ENCODE data around the gene GOLT1B. TPM values are rescaled to one million over a fixed set of nuclear protein-coding genes. Genes with fewer than 3 reads are reported as not detected.

GOLT1B gene
- total RNA-seq, 2 experiments from 2014 or later, result 12.7 to 30.7 TPM

DNA sequence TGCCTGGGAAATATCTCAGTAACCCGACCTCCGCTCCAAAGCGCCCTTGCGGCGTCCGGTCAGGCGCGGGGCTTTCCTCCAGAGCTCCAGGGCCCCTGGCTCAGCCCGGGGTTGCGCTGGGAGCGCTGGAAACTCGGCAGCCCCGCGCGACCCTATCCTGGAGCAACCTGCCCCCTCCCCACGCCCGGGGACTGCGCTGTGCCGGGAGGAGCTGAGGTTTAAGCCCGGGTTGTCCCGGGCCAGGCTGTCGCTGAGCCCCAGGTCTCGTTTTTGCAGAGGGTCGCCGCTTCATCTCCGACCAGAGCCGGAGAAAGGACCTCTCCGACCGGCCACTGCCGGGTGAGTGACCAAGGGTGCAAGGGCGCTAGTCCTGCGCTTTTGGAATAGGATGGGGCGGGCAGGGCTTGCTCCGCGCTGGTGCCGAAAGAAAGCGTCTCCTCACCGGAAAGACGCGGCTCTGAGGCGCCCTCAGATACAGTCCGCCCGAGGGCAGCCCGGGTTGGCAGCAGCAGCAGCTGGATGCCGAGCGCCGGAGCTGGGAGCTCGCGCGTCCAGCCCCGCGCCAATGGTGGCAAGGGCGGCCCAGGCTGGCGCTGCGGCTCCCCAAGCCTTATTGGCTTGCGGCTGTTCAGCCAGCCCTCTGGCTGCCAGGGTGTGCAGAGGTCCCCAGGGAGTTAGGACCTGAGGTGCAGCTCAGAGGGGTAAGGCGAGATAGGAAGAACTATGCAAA, 26.0 kb downstream of the GOLT1B start:
- no peaks in the 10 kb centered on the region for H3K36me3 ChIP-seq (ENCODE audit: insufficient read depth, low read length)
- H3K9me3 ChIP-seq (ENCODE audit: low read length), result no peaks in the 10 kb centered on the region
- no peak overlapping the region for H3K27ac ChIP-seq (ENCODE audit: low read depth, low read length, poor library complexity, severe bottlenecking)
- ChIA-PET CTCF (ENCODE audit: unreplicated experiment) (interaction anchor here (1.0 kb wide), 1 partner anchor 90 kb away, joined by 3 read pairs; the partner anchor contains the start of gene PYROXD1), POLR2A (interaction anchor here (0.6 to 1.4 kb wide), 7 partner anchors 9 to 130 kb away, joined by 3 to 5 read pairs (median 3); partner anchors contain the start of genes LDHB and PYROXD1)
- TF ChIP-seq, protein P1, sequence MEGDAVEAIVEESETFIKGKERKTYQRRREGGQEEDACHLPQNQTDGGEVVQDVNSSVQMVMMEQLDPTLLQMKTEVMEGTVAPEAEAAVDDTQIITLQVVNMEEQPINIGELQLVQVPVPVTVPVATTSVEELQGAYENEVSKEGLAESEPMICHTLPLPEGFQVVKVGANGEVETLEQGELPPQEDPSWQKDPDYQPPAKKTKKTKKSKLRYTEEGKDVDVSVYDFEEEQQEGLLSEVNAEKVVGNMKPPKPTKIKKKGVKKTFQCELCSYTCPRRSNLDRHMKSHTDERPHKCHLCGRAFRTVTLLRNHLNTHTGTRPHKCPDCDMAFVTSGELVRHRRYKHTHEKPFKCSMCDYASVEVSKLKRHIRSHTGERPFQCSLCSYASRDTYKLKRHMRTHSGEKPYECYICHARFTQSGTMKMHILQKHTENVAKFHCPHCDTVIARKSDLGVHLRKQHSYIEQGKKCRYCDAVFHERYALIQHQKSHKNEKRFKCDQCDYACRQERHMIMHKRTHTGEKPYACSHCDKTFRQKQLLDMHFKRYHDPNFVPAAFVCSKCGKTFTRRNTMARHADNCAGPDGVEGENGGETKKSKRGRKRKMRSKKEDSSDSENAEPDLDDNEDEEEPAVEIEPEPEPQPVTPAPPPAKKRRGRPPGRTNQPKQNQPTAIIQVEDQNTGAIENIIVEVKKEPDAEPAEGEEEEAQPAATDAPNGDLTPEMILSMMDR (conservative IDR thresholded peaks at IDR 0.05; ENCODE audit: low read length), result no peak
- TF ChIP-seq EZH2phosphoT487 (IDR thresholded peaks at IDR 0.05; ENCODE audit: borderline replicate concordance, low read depth, low read length), result no peak
- H3K9me2 ChIP-seq (ENCODE audit: insufficient read depth, low read length), result no peaks in the 10 kb centered on the region
- no peaks in the 10 kb centered on the region for H4K20me1 ChIP-seq (ENCODE audit: insufficient read depth, low read length)
- intact Hi-C loops (cut with micrococcal nuclease; ENCODE audit: unreplicated experiment), result loop anchor here (5.0 kb wide), 1 partner anchor 130 kb away; the partner anchor contains the start of gene LDHB
- H3K4me2 ChIP-seq (ENCODE audit: low read length), result peak overlapping the region; percentile 66
- no TSS peak for BruUV-seq (replicated peaks)
- H3K4me1 ChIP-seq (ENCODE audit: insufficient read depth, low read length, poor library complexity, severe bottlenecking), result peaks cover 24% of the 10 kb centered on the region
- peak overlapping the region; percentile 81 for H2AFZ ChIP-seq (ENCODE audit: low read length)
- H3K4me3 ChIP-seq (ENCODE audit: low read depth, low read length, poor library complexity, severe bottlenecking), result peak overlapping the region; percentile 65
- no peaks in the 10 kb centered on the region for H3K79me2 ChIP-seq (ENCODE audit: insufficient read depth, low read depth, low read length)
- peak; percentile 83 for DNase-seq (ENCODE audit: low spot score)

DNA sequence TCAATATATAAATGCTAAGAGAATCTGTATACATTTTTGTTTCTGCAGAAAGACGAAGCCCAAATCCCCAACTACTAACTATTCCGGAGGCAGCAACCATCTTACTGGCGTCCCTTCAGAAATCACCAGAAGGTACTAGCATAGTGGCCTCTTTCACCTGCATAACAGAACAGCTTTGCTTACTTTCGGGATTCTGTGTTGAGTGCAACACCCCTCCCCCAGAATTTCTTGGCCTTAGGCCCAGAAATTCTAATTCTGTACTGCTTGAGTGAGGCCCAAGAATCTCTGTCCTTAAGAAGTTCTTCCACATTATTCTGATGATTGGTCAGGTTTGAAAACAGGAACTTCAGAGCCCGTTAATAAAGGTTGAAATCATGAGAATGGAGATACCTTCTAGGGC, 27.4 kb downstream of the GOLT1B start:
- Histone ChIP-seq H3K9me2 (ENCODE audit: insufficient read depth, low read length) (no peaks in the 10 kb centered on the region), H4K20me1 (ENCODE audit: insufficient read depth, low read length) (no peaks in the 10 kb centered on the region), H3K4me3 (ENCODE audit: low read depth, low read length, poor library complexity, severe bottlenecking) (no peak overlapping the region), H3K9me3 (ENCODE audit: low read length) (no peaks in the 10 kb centered on the region), H3K79me2 (ENCODE audit: insufficient read depth, low read depth, low read length) (no peaks in the 10 kb centered on the region), H3K36me3 (ENCODE audit: insufficient read depth, low read length) (no peaks in the 10 kb centered on the region), H3K27ac (ENCODE audit: low read depth, low read length, poor library complexity, severe bottlenecking) (no peak overlapping the region), H3K4me1 (ENCODE audit: insufficient read depth, low read length, poor library complexity, severe bottlenecking) (peaks cover 24% of the 10 kb centered on the region), H2AFZ (ENCODE audit: low read length) (peak overlapping the region; percentile 14), H3K4me2 (ENCODE audit: low read length) (no peak overlapping the region)
- no peak for DNase-seq (ENCODE audit: low spot score)
- CTCF ChIA-PET (ENCODE audit: unreplicated experiment), result interaction anchor here (1.0 kb wide), 1 partner anchor 92 kb away, joined by 3 read pairs; the partner anchor contains the start of gene PYROXD1
- POLR2A ChIA-PET, result interaction anchor here (0.6 to 1.3 kb wide), 5 partner anchors 30 to 997 kb away, joined by 3 read pairs; partner anchors contain the start of gene LDHB
- TF ChIP-seq, protein P1 (conservative IDR thresholded peaks at IDR 0.05; ENCODE audit: low read length), result no peak
- no peak for TF ChIP-seq EZH2phosphoT487 (IDR thresholded peaks at IDR 0.05; ENCODE audit: borderline replicate concordance, low read depth, low read length)
- no TSS peak for BruUV-seq (replicated peaks)
- intact Hi-C loops (cut with micrococcal nuclease; ENCODE audit: unreplicated experiment), result loop anchor here (5.0 kb wide), 1 partner anchor 128 kb away; the partner anchor contains the start of gene LDHB

DNA sequence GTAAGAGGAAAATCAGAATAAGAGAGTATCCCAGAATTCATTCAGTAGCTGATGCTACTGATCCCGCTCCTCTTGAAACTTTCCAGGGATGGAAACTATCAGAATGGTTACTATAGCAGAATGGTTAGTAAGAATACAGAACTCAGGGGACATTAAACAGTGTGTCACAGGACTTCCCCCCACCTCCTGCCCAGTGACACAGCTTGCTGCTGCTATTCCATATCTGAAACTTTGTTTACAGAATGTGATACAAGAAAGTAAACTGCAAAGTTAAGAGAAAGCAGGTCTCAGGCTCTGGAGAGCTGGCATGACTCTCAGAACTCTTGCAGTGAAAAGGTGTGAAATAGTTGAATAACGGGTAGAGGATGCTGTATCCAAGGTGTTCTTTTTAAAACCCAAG, 27.9 kb downstream of the GOLT1B start:
- Histone ChIP-seq H3K4me2 (ENCODE audit: low read length) (no peak overlapping the region), H2AFZ (ENCODE audit: low read length) (no peak overlapping the region), H3K4me1 (ENCODE audit: insufficient read depth, low read length, poor library complexity, severe bottlenecking) (peaks cover 24% of the 10 kb centered on the region), H3K27ac (ENCODE audit: low read depth, low read length, poor library complexity, severe bottlenecking) (no peak overlapping the region), H3K36me3 (ENCODE audit: insufficient read depth, low read length) (no peaks in the 10 kb centered on the region), H3K4me3 (ENCODE audit: low read depth, low read length, poor library complexity, severe bottlenecking) (no peak overlapping the region), H3K79me2 (ENCODE audit: insufficient read depth, low read depth, low read length) (no peaks in the 10 kb centered on the region), H3K9me2 (ENCODE audit: insufficient read depth, low read length) (no peaks in the 10 kb centered on the region), H3K9me3 (ENCODE audit: low read length) (no peaks in the 10 kb centered on the region), H4K20me1 (ENCODE audit: insufficient read depth, low read length) (no peaks in the 10 kb centered on the region)
- TF ChIP-seq, protein P1 (conservative IDR thresholded peaks at IDR 0.05; ENCODE audit: low read length), result no peak
- no peak for TF ChIP-seq EZH2phosphoT487 (IDR thresholded peaks at IDR 0.05; ENCODE audit: borderline replicate concordance, low read depth, low read length)
- ChIA-PET CTCF (ENCODE audit: unreplicated experiment) (no interaction called here), POLR2A (interaction anchor here (0.7 to 0.9 kb wide), 2 partner anchors 30 to 996 kb away, joined by 3 read pairs; no protein-coding TSS in a partner anchor)
- intact Hi-C loops (cut with micrococcal nuclease; ENCODE audit: unreplicated experiment), result loop anchor here (5.0 kb wide), 1 partner anchor 128 kb away; the partner anchor contains the start of gene LDHB
- DNase-seq (ENCODE audit: low spot score), result no peak
- BruUV-seq (replicated peaks), result no TSS peak
